Thoracic aorta (tissue), 2 donors: ENCODE measurements around the gene CACNG5. TPM values are rescaled to one million over a fixed set of nuclear protein-coding genes. Genes with fewer than 3 reads are reported as not detected.
"Not testable (repeated sequence)": the region's sequence is repeated elsewhere in the genome, so short reads cannot be mapped to it uniquely, and the experiment has no call there.

Source experiments
- ATAC-seq: fragments of 150-250 bp; one replicate; pipeline ENCODE4 v1.8.0; 2017; ENCODE audit warnings: low read depth; ENCODE audit not compliant: insufficient number of reproducible peaks, low FRiP score
- DNase-seq: peaks from one replicate; pipeline ENCODE4 v3.0.0-alpha.2; 2020; ENCODE audit warnings: low spot score
- H3K27ac ChIP-seq, 2 donors: fragments of 200-600 bp; sonication (generic); 1 replicate in 1 of 2; 2 replicates in 1 of 2; pipeline ENCODE4 v1.5.1; 2016; ENCODE audit warnings: mild to moderate bottlenecking in 2 of 2, moderate library complexity in 2 of 2
- H3K27me3 ChIP-seq: fragments of 200-600 bp; sonication (generic); replicated peaks from 2 replicates; pipeline ENCODE4 v1.6.0; 2016; ENCODE audit warnings: mild to moderate bottlenecking; ENCODE audit not compliant: insufficient read depth
- H3K36me3 ChIP-seq: fragments of 200-600 bp; sonication (generic); one replicate; pipeline ENCODE4 v1.5.1; 2016
- H3K4me1 ChIP-seq, 2 donors: fragments of 200-600 bp; sonication (generic); 1 replicate in 1 of 2; 2 replicates in 1 of 2; pipeline versions ENCODE4 v1.5.1 to v1.6.0; 2016; ENCODE audit warnings: low read depth in 2 of 2, mild to moderate bottlenecking in 1 of 2; ENCODE audit not compliant: control insufficient read depth in 1 of 2
- H3K4me3 ChIP-seq: fragments of 200-600 bp; sonication (generic); 2 replicates; pipeline ENCODE4 v1.5.1; 2016; ENCODE audit warnings: mild to moderate bottlenecking
- H3K9me3 ChIP-seq: fragments of 200-600 bp; sonication (generic); 2 replicates; pipeline ENCODE4 v1.5.1; 2016
- CTCF ChIP-seq: fragments of 200-600 bp; sonication (generic); IDR thresholded peaks from one replicate; pipeline ENCODE4 v1.5.1; 2019; ENCODE audit warnings: antibody characterized with exemption
- total RNA-seq, 2 donors: library from RNA; depleted of rRNA; stranded (reverse); fragments of >200 nt; gene quantifications; one replicate each; pipeline versions ENCODE4 v1.1.0 to v1.2.3, GENCODE V29; 2016

Gene CACNG5
- total RNA-seq, 2 donors from 2014 or later, result not detected

- Histone ChIP-seq H3K27me3 (no peaks in the 10 kb centered on the region), H3K4me1 (no peaks in the 10 kb centered on the region), H3K36me3 (no peaks in the 10 kb centered on the region), H3K4me3 (no peak overlapping the region), H3K9me3 (no peaks in the 10 kb centered on the region), H3K27ac (no peak overlapping the region)
- DNase-seq (no peak), ATAC-seq (no peak)
- TF ChIP-seq CTCF, result no peak
These were observed 63.6 kb downstream of the CACNG5 start for GRCh38 chr17:66898536-66898935.

- Histone ChIP-seq H3K9me3 (no peaks in the 10 kb centered on the region), H3K36me3 (no peaks in the 10 kb centered on the region), H3K27me3 (no peaks in the 10 kb centered on the region), H3K4me3 (no peak overlapping the region), H3K4me1 (peaks cover 0 to 12% of the 10 kb centered on the region in 2 donors), H3K27ac (no peak overlapping the region)
- no peak for ATAC-seq
- no peak for TF ChIP-seq CTCF
- DNase-seq, result no peak
These were observed 65.5 kb downstream of the CACNG5 start for GRCh38 chr17:66900126-66901010.

- not testable (repeated sequence) for H3K4me3 ChIP-seq, H3K9me3 ChIP-seq, H3K27me3 ChIP-seq, H3K36me3 ChIP-seq, H3K27ac ChIP-seq, ATAC-seq, DNase-seq
- H3K4me1 ChIP-seq, result peaks cover 0 to 15% of the 10 kb centered on the region in 2 donors
These were observed 68.4 kb downstream of the CACNG5 start for GRCh38 chr17:66903296-66903695.

- Histone ChIP-seq H3K27ac (no peak overlapping the region), H3K9me3 (no peaks in the 10 kb centered on the region), H3K27me3 (no peaks in the 10 kb centered on the region), H3K4me3 (no peak overlapping the region), H3K36me3 (no peaks in the 10 kb centered on the region), H3K4me1 (peaks cover 0 to 15% of the 10 kb centered on the region in 2 donors)
- ATAC-seq, result no peak
- TF ChIP-seq CTCF, result no peak
- no peak for DNase-seq
These were observed 68.9 kb downstream of the CACNG5 start for GRCh38 chr17:66903781-66904180.

- ATAC-seq (no peak), DNase-seq (no peak)
- H3K36me3 ChIP-seq, result no peaks in the 10 kb centered on the region
- peaks cover 0 to 15% of the 10 kb centered on the region in 2 donors for H3K4me1 ChIP-seq
- peak overlapping the region in 1 of 2 donors; percentile 3 for H3K27ac ChIP-seq
- no peaks in the 10 kb centered on the region for H3K9me3 ChIP-seq
- no peaks in the 10 kb centered on the region for H3K27me3 ChIP-seq
- no peak overlapping the region for H3K4me3 ChIP-seq
- no peak for TF ChIP-seq CTCF
These were observed 70.1 kb downstream of the CACNG5 start for GRCh38 chr17:66904760-66905624.
